SK-N-SH (cell line): Measurements from ENCODE around the gene CENPO. TPM values are rescaled to one million over a fixed set of nuclear protein-coding genes. Genes with fewer than 3 reads are reported as not detected.

Experiments used
- CTCF ChIA-PET: fragments of 300-600, 350-600 bp; formaldehyde crosslinking; extraction: SDS; loops from one replicate; lab custom pipeline; 2021; lab: Yijun Ruan, JAX
- POLR2A ChIA-PET: fragments of 350-600 bp; sonication (Branson Sonifier 250); formaldehyde crosslinking; extraction: SDS; loops from one replicate; lab custom pipeline; 2020; ENCODE audit warnings: antibody characterized with exemption, inconsistent platforms; lab: Yijun Ruan, JAX
- DNase-seq: peaks from one replicate; pipeline ENCODE4 v3.0.0; 2012
- H2AFZ ChIP-seq: fragments of 200-600 bp; sonication (generic); 2 replicates; pipeline ENCODE4 v1.8.1; 2016; ENCODE audit warnings: antibody characterized with exemption, mild to moderate bottlenecking, low read depth
- H3F3A ChIP-seq: fragments of 200-600 bp; sonication (generic); replicated peaks from 2 replicates; pipeline ENCODE3; 2016; ENCODE audit warnings: antibody characterized with exemption, mild to moderate bottlenecking; ENCODE audit not compliant: insufficient read depth
- H3K27ac ChIP-seq, 2 experiments: fragments of 200-500 bp in 1 of 2; fragments of 200-600 bp in 1 of 2; sonication (Bioruptor generic) in 1 of 2; sonication (generic), shearing (Covaris generic) in 1 of 2; 2 replicates each; pipeline versions ENCODE4 v1.5.1 to v1.6.1; 2014 to 2016; ENCODE audit warnings: low read depth in 2 of 2, inconsistent platforms in 1 of 2, low read length in 1 of 2, mild to moderate bottlenecking in 1 of 2, mixed read lengths in 1 of 2
- H3K27me3 ChIP-seq: fragments of 200-600 bp; sonication (generic), shearing (Covaris generic); 2 replicates; pipeline ENCODE4 v1.6.1; 2016; ENCODE audit warnings: mixed run types; ENCODE audit not compliant: insufficient read depth
- H3K36me3 ChIP-seq, 2 experiments: fragments of 200-500 bp in 1 of 2; fragments of 200-600 bp in 1 of 2; sonication (Bioruptor generic) in 1 of 2; sonication (generic) in 1 of 2; replicated peaks in 1 of 2; 2 replicates each; pipeline versions ENCODE3 to v1.5.1; 2014 to 2016; ENCODE audit warnings: low read length in 1 of 2, mild to moderate bottlenecking in 1 of 2; ENCODE audit not compliant: insufficient read depth in 2 of 2, control insufficient read depth in 1 of 2
- H3K4me1 ChIP-seq, 2 experiments: fragments of 200-500 bp in 1 of 2; fragments of 200-600 bp in 1 of 2; sonication (Bioruptor generic) in 1 of 2; sonication (generic), shearing (Covaris generic) in 1 of 2; 2 replicates each; pipeline versions ENCODE4 v1.5.1 to v1.6.1; 2014 to 2016; ENCODE audit warnings: low read depth in 1 of 2, low read length in 1 of 2, mixed run types in 1 of 2; ENCODE audit not compliant: insufficient read depth in 2 of 2, control insufficient read depth in 1 of 2
- H3K4me2 ChIP-seq: fragments of 200-600 bp; sonication (generic), shearing (Covaris generic); 2 replicates; pipeline ENCODE4 v1.6.1; 2017; ENCODE audit warnings: mixed run types
- H3K4me3 ChIP-seq, 2 experiments: fragments of 200-500 bp in 1 of 2; fragments of 200-600 bp in 1 of 2; sonication (Bioruptor generic) in 1 of 2; sonication (generic), shearing (Covaris generic) in 1 of 2; 2 replicates each; pipeline versions ENCODE4 v1.5.1 to v1.8.1; 2014 to 2016; ENCODE audit warnings: low read depth in 2 of 2, inconsistent platforms in 1 of 2, low read length in 1 of 2, mild to moderate bottlenecking in 1 of 2, mixed read lengths in 1 of 2, moderate library complexity in 1 of 2
- H3K79me2 ChIP-seq: fragments of 200-600 bp; sonication (generic); 2 replicates; pipeline ENCODE4 v1.8.1; 2017; ENCODE audit warnings: mild to moderate bottlenecking; ENCODE audit not compliant: insufficient read depth
- H3K9ac ChIP-seq: fragments of 200-600 bp; sonication (generic); 2 replicates; pipeline ENCODE4 v1.6.1; 2017; ENCODE audit warnings: mixed run types
- H3K9me2 ChIP-seq: fragments of 200-600 bp; sonication (generic); 2 replicates; pipeline ENCODE4 v1.6.1; 2017; ENCODE audit warnings: mixed run types
- H3K9me3 ChIP-seq: fragments of 200-600 bp; sonication (generic); 2 replicates; pipeline ENCODE4 v1.6.1; 2017; ENCODE audit warnings: mixed run types, mild to moderate bottlenecking, moderate library complexity
- H4K20me1 ChIP-seq: fragments of 200-600 bp; sonication (generic); 2 replicates; pipeline ENCODE4 v1.6.1; 2017; ENCODE audit warnings: mild to moderate bottlenecking, mixed run types; ENCODE audit not compliant: insufficient read depth
- CTCF ChIP-seq: fragments of 200-600 bp; sonication (generic); IDR thresholded peaks from 2 replicates; pipeline ENCODE4 v1.6.1; 2017; ENCODE audit warnings: antibody characterized with exemption, mild to moderate bottlenecking, moderate library complexity
- ELF1 ChIP-seq: IDR thresholded peaks from 2 replicates; pipeline ENCODE4 v1.4.0; 2012
- EP300 ChIP-seq, 2 experiments: IDR thresholded peaks; 2 replicates each; pipeline versions ENCODE4 v1.4.0 to v1.6.1; 2012; ENCODE audit warnings: borderline replicate concordance in 1 of 2, low read depth in 1 of 2, low read length in 1 of 2
- JUND ChIP-seq: IDR thresholded peaks from 2 replicates; pipeline ENCODE4 v1.4.0; 2012
- MEF2A ChIP-seq: IDR thresholded peaks from 2 replicates; pipeline ENCODE4 v1.4.0; 2012; ENCODE audit warnings: low read depth, borderline replicate concordance
- NFIC ChIP-seq: IDR thresholded peaks from 2 replicates; pipeline ENCODE4 v1.4.0; 2012; ENCODE audit warnings: borderline replicate concordance
- POLR2AphosphoS5 ChIP-seq: IDR thresholded peaks from 2 replicates; pipeline ENCODE4 v1.6.1; 2012; ENCODE audit warnings: low read depth, low read length
- RAD21 ChIP-seq: IDR thresholded peaks from 2 replicates; pipeline ENCODE4 v1.6.1; 2012; ENCODE audit warnings: mild to moderate bottlenecking, low read length
- RCOR1 ChIP-seq: fragments of 150-350 bp; IDR thresholded peaks from 2 replicates; pipeline ENCODE4 v1.6.1; 2017; ENCODE audit warnings: antibody characterized with exemption, low read length
- RXRA ChIP-seq: IDR thresholded peaks from 2 replicates; pipeline ENCODE4 v1.4.0; 2012; ENCODE audit warnings: low read depth, mild to moderate bottlenecking, borderline replicate concordance
- SMC3 ChIP-seq: IDR thresholded peaks from 2 replicates; pipeline ENCODE4 v1.6.1; 2012; ENCODE audit warnings: low read depth, low read length, improper control_type of control experiment
- TAF1 ChIP-seq: IDR thresholded peaks from 2 replicates; pipeline ENCODE4 v1.6.1; 2012; ENCODE audit warnings: low read depth, mild to moderate bottlenecking, low read length, moderate library complexity, borderline replicate concordance
- TCF12 ChIP-seq: IDR thresholded peaks from 2 replicates; pipeline ENCODE4 v1.4.0; 2012
- TEAD4 ChIP-seq: IDR thresholded peaks from 2 replicates; pipeline ENCODE4 v1.4.0; 2012; ENCODE audit warnings: mild to moderate bottlenecking, borderline replicate concordance; ENCODE audit not compliant: insufficient read depth
- USF1 ChIP-seq: IDR thresholded peaks from 2 replicates; pipeline ENCODE4 v1.4.0; 2012; ENCODE audit warnings: low read depth, borderline replicate concordance
- WGBS: methylation state at CpG from one replicate; pipeline ENCODE4 v1.1.6; 2017; ENCODE audit warnings: low lambda C conversion rate; 5-methylcytosine and 5-hydroxymethylcytosine counted together
- polyA plus RNA-seq, 3 experiments: library from polyadenylated mRNA; depleted of rRNA; stranded (reverse); fragments of >200 nt; gene quantifications; 2 replicates each; pipeline ENCODE4 v1.2.3, GENCODE V29; 2012
- TF ChIP-seq, protein P1 (sequence below): IDR thresholded peaks from 2 replicates; pipeline ENCODE4; 2012
- TF ChIP-seq, protein P2 (sequence below): IDR thresholded peaks from 2 replicates; pipeline ENCODE4 v1.4.0; 2012; ENCODE audit warnings: low read depth

CENPO gene
- polyA plus RNA-seq, 1 of the 3 experiments (the other 2 are of a cell fraction), result 18.3 TPM

GRCh38 chr2:24820175-24820513, 26.9 kb downstream of the CENPO start:
- Histone ChIP-seq H3K27ac (no peak overlapping the region; a peak in 1 of 4 replicates), H3K4me3 (no peak overlapping the region), H3K4me1 (peaks cover 4 to 15% of the 10 kb centered on the region in 2 experiments; a peak in 2 of 4 replicates), H2AFZ (no peak overlapping the region), H3K4me2 (no peak overlapping the region), H3K9me3 (no peaks in the 10 kb centered on the region), H3K79me2 (peaks cover 15% of the 10 kb centered on the region; the same call in 1 of the 2 replicates), H3F3A (peaks cover 9% of the 10 kb centered on the region), H3K9me2 (no peaks in the 10 kb centered on the region), H3K27me3 (no peaks in the 10 kb centered on the region), H3K36me3 (peaks cover 40 to 73% of the 10 kb centered on the region in 2 experiments), H4K20me1 (no peaks in the 10 kb centered on the region), H3K9ac (no peak overlapping the region)
- ChIA-PET POLR2A (interaction anchor here (0.6 kb wide), 1 partner anchor 26 kb away, joined by 3 read pairs; no protein-coding TSS in a partner anchor), CTCF (interaction anchor here (1.1 to 12.4 kb wide), 5 partner anchors 7 to 411 kb away, joined by 4 to 132 read pairs (median 11); partner anchors contain the start of genes CENPO and PTRHD1)
- peak; percentile 17 for DNase-seq
- WGBS, result 100% methylated on average over 2 of the region's 7 CpGs
- no peak for TF ChIP-seq EP300 (IDR thresholded peaks at IDR 0.05; ENCODE audit: borderline replicate concordance in 1 of 2, low read depth in 1 of 2, low read length in 1 of 2)
- no peak for TF ChIP-seq TEAD4
- no peak for TF ChIP-seq RXRA

DNA sequence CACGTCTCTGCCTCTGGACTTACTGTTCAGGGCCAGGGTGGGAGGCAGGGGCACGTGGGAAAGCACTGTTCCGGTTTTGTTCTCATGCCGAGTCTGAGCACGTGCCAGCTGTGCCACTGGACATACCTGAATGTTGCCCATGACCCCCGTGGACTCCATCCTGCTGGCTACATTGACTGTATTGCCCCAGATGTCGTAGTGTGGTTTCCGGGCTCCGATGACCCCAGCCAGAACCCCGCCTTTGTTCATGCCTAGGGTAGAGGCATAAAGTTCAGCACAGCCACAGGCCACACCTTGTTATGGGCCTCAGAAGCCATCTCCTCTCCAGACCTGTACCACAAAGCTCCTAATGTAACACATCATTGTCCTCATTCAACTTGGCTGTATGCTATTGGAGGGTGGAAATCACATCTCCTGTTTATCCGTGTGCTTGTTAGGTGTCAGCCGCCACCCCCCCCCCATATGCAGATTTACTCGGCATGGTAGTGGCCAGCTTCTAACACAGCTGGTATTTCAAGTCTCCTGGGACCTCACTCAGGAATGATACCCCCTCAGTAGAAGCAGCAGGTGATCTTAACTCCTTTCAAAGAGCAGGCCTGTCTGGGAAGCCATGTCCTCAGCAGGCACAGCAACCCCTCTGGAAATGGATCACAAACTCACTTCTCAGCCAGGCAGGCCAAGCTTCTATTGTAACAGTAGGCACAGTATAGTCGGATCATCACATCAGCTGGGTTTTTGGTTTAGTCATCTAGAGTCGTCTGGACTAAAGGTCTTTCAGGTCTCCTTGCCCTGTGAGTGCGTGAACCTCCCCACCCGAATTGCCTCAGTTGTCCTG, 27.6 kb downstream of the CENPO start:
- no peak overlapping the region for H3K9ac ChIP-seq
- no peaks in the 10 kb centered on the region for H4K20me1 ChIP-seq
- 91% methylated on average over 14 of the region's 17 CpGs for WGBS
- no peak overlapping the region for H2AFZ ChIP-seq
- peak; percentile 27 for DNase-seq
- TF ChIP-seq USF1 (no peak), POLR2AphosphoS5 (no peak), NFIC (no peak), JUND (no peak), RCOR1 (no peak), ELF1 (no peak), TAF1 (no peak), CTCF (no peak), TEAD4 (no peak), TCF12 (no peak), SMC3 (no peak), MEF2A (no peak), RAD21 (no peak)
- TF ChIP-seq, protein P1, sequence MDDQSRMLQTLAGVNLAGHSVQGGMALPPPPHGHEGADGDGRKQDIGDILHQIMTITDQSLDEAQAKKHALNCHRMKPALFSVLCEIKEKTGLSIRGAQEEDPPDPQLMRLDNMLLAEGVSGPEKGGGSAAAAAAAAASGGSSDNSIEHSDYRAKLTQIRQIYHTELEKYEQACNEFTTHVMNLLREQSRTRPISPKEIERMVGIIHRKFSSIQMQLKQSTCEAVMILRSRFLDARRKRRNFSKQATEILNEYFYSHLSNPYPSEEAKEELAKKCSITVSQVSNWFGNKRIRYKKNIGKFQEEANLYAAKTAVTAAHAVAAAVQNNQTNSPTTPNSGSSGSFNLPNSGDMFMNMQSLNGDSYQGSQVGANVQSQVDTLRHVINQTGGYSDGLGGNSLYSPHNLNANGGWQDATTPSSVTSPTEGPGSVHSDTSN, result no peak
- TF ChIP-seq, protein P2, sequence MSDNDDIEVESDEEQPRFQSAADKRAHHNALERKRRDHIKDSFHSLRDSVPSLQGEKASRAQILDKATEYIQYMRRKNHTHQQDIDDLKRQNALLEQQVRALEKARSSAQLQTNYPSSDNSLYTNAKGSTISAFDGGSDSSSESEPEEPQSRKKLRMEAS, result no peak
- no peaks in the 10 kb centered on the region for H3K27me3 ChIP-seq
- H3K36me3 ChIP-seq, result peaks cover 35 to 68% of the 10 kb centered on the region in 2 experiments
- POLR2A ChIA-PET, result interaction anchor here (1.3 kb wide), 1 partner anchor 386 kb away, joined by 3 read pairs; no protein-coding TSS in a partner anchor
- no peak overlapping the region; a peak in 1 of 4 replicates for H3K27ac ChIP-seq
- peaks cover 6% of the 10 kb centered on the region for H3F3A ChIP-seq
- H3K79me2 ChIP-seq, result peaks cover 9% of the 10 kb centered on the region; the same call in 1 of the 2 replicates
- CTCF ChIA-PET, result interaction anchor here (0.6 to 1.8 kb wide), 5 partner anchors 29 to 411 kb away, joined by 3 to 11 read pairs (median 4); partner anchors contain the start of genes CENPO and PTRHD1
- H3K9me3 ChIP-seq, result no peaks in the 10 kb centered on the region
- no peak overlapping the region for H3K4me2 ChIP-seq
- H3K4me1 ChIP-seq, result peaks cover 4 to 15% of the 10 kb centered on the region in 2 experiments; a peak in 2 of 4 replicates
- no peak overlapping the region for H3K4me3 ChIP-seq
- no peaks in the 10 kb centered on the region for H3K9me2 ChIP-seq
